Suprapubic skin (tissue), 3 donors: ENCODE results near the gene POC1B.

ENCODE experiments used
- CTCF ChIP-seq, 2 donors: fragments of 200-600 bp in 1 of 2; fragments of 450-650 bp in 1 of 2; sonication (generic) in 1 of 2; IDR thresholded peaks; one replicate each; pipeline ENCODE4 v1.5.1; 2016 to 2019; ENCODE audit warnings: antibody characterized with exemption in 2 of 2, mild to moderate bottlenecking in 1 of 2, moderate library complexity in 1 of 2
- POLR2A ChIP-seq, 2 donors: fragments of 450-650 bp; IDR thresholded peaks; one replicate each; pipeline ENCODE4 v1.6.1; 2017; ENCODE audit warnings: antibody characterized with exemption in 2 of 2, mild to moderate bottlenecking in 2 of 2, moderate library complexity in 2 of 2

GRCh38 chr12:89556976-89557375 is 31.1 kb upstream of the POC1B start:
- TF ChIP-seq CTCF (IDR thresholded peaks at IDR 0.05), result no peak
- TF ChIP-seq POLR2A (IDR thresholded peaks at IDR 0.05), result no peak
